ENCODE results near the gene DNMT3B.

DNA sequence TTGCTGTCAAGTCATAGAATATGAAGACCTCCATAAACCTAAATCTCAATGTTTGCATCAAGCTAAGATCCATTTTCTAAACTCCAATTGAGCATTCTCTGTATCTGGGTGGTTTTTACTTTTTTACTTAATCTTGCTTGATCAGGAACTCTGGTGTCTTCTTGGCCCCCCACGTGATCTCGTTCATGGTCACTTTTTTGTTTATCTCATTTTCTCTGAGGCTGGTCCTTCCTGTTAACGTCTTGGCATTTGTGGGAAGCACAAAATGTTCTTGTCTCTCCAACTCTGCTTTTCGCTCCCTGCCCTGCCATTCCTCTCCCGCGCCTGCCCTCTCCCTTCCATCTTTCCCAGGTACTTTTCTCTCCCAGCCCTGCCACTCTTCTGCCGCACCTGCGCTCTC, 43.5 kb downstream of the DNMT3B start:
- no peak for TF ChIP-seq CTCF (IDR thresholded peaks at IDR 0.05)
- TF ChIP-seq POLR2A (IDR thresholded peaks at IDR 0.05): no peak

Measured in body of pancreas (tissue), 4 donors.